Liver (tissue), 9 donors: ENCODE data around the gene TRAT1. TPM values are rescaled to one million over a fixed set of nuclear protein-coding genes. Genes with fewer than 3 reads are reported as not detected.

Source experiments
- DNase-seq: peaks from one replicate; pipeline ENCODE4 v3.0.0-alpha.2; 2017; ENCODE audit warnings: low spot score
- H3K27ac ChIP-seq, 2 donors: one replicate each; pipeline ENCODE4 v1.7.0; 2013; ENCODE audit warnings: inconsistent platforms in 2 of 2, low read length in 2 of 2, control low read depth in 1 of 2, low read depth in 1 of 2, mild to moderate bottlenecking in 1 of 2
- H3K27me3 ChIP-seq, 4 donors: one replicate each; pipeline versions ENCODE4 v1.6.1 to v1.7.0; 2013; ENCODE audit warnings: low read length in 3 of 4, inconsistent platforms in 1 of 4, mild to moderate bottlenecking in 1 of 4, moderate library complexity in 1 of 4; ENCODE audit not compliant: control insufficient read depth in 4 of 4, insufficient read depth in 4 of 4
- H3K36me3 ChIP-seq, 4 donors: one replicate each; pipeline versions ENCODE4 v1.6.1 to v1.7.0; 2013; ENCODE audit warnings: low read length in 3 of 4, mild to moderate bottlenecking in 3 of 4, low read depth in 1 of 4, moderate library complexity in 1 of 4; ENCODE audit not compliant: control insufficient read depth in 4 of 4, insufficient read depth in 3 of 4
- H3K4me1 ChIP-seq, 4 donors: one replicate each; pipeline versions ENCODE4 v1.6.1 to v1.7.0; 2013; ENCODE audit warnings: low read length in 3 of 4, mild to moderate bottlenecking in 3 of 4, moderate library complexity in 1 of 4; ENCODE audit not compliant: control insufficient read depth in 4 of 4, insufficient read depth in 4 of 4
- H3K4me3 ChIP-seq, 3 donors: one replicate each; pipeline versions ENCODE4 v1.6.1 to v1.7.0; 2013; ENCODE audit warnings: low read length in 3 of 3, control low read depth in 1 of 3, low read depth in 1 of 3, mild to moderate bottlenecking in 1 of 3
- H3K9ac ChIP-seq, 2 donors: one replicate each; pipeline ENCODE4 v1.7.0; 2013; ENCODE audit warnings: low read length in 2 of 2, mild to moderate bottlenecking in 2 of 2, moderate library complexity in 2 of 2, control low read depth in 1 of 2, low read depth in 1 of 2
- H3K9me3 ChIP-seq, 4 donors: one replicate each; pipeline versions ENCODE4 v1.6.1 to v1.7.0; 2013; ENCODE audit warnings: low read length in 3 of 4; ENCODE audit not compliant: control insufficient read depth in 4 of 4
- EGR1 ChIP-seq, 2 donors: IDR thresholded peaks; 2 replicates each; pipeline ENCODE4 v1.6.1; 2016 to 2018; ENCODE audit warnings: antibody characterized with exemption in 2 of 2, low read depth in 2 of 2
- FOXA1 ChIP-seq: IDR thresholded peaks from 2 replicates; pipeline ENCODE4 v1.6.1; 2016; ENCODE audit warnings: antibody characterized with exemption
- FOXA2 ChIP-seq: IDR thresholded peaks from 2 replicates; pipeline ENCODE4 v1.6.1; 2016; ENCODE audit warnings: antibody characterized with exemption
- GABPA ChIP-seq, 2 donors: IDR thresholded peaks in 1 of 2; conservative IDR thresholded peaks in 1 of 2; 2 replicates each; pipeline ENCODE4 v1.6.1; 2016; ENCODE audit warnings: antibody characterized with exemption in 2 of 2, mild to moderate bottlenecking in 1 of 2, moderate library complexity in 1 of 2
- HNF4A ChIP-seq, 2 donors: conservative IDR thresholded peaks; 2 replicates each; pipeline ENCODE4 v1.6.1; 2016; ENCODE audit warnings: antibody characterized with exemption in 2 of 2, mild to moderate bottlenecking in 2 of 2
- HNF4G ChIP-seq: IDR thresholded peaks from 2 replicates; pipeline ENCODE4 v1.6.1; 2016; ENCODE audit warnings: antibody characterized with exemption
- JUND ChIP-seq, 2 donors: IDR thresholded peaks; 2 replicates each; pipeline ENCODE4 v1.6.1; 2016; ENCODE audit warnings: antibody characterized with exemption in 2 of 2
- MAX ChIP-seq: IDR thresholded peaks from 2 replicates; pipeline ENCODE4 v1.6.1; 2016; ENCODE audit warnings: antibody characterized with exemption
- NR2F2 ChIP-seq: IDR thresholded peaks from 2 replicates; pipeline ENCODE4 v1.6.1; 2016; ENCODE audit warnings: antibody characterized with exemption
- RAD21 ChIP-seq, 2 donors: IDR thresholded peaks; 2 replicates each; pipeline ENCODE4 v1.6.1; 2016; ENCODE audit warnings: antibody characterized with exemption in 2 of 2, mild to moderate bottlenecking in 2 of 2
- RXRA ChIP-seq, 2 donors: IDR thresholded peaks; 2 replicates each; pipeline ENCODE4 v1.6.1; 2017 to 2018; ENCODE audit warnings: antibody characterized with exemption in 2 of 2, mild to moderate bottlenecking in 1 of 2
- SP1 ChIP-seq: IDR thresholded peaks from 2 replicates; pipeline ENCODE4 v1.6.1; 2018; ENCODE audit warnings: antibody characterized with exemption, mild to moderate bottlenecking
- TAF1 ChIP-seq: conservative IDR thresholded peaks from 2 replicates; pipeline ENCODE4 v1.6.1; 2016; ENCODE audit warnings: antibody characterized with exemption, mild to moderate bottlenecking
- YY1 ChIP-seq: IDR thresholded peaks from 2 replicates; pipeline ENCODE4 v1.6.1; 2016; ENCODE audit warnings: antibody characterized with exemption, mild to moderate bottlenecking
- WGBS: extraction: QIAGEN DNeasy Blood & Tissue Kit; methylation state at CpG from one replicate; pipeline ENCODE4 v1.1.7; 2013; 5-methylcytosine and 5-hydroxymethylcytosine counted together
- polyA plus RNA-seq, 2 donors: library from polyadenylated mRNA; stranded (reverse) in 1 of 2; unstranded in 1 of 2; fragments of 200-250 nt in 1 of 2; fragments of >200 nt in 1 of 2; fragmentation: Nextera tagmentation in 1 of 2; extraction: Ambion mirVana in 1 of 2; gene quantifications; one replicate each; pipeline versions ENCODE4 v1.2.1 to v1.2.3, GENCODE V29; 2013 to 2015
- total RNA-seq, 2 donors: library from RNA; depleted of rRNA; stranded (reverse); fragments of >200 nt; gene quantifications; one replicate each; pipeline ENCODE4 v1.2.3, GENCODE V29; 2014
- TF ChIP-seq, protein P1 (sequence below): fragments of 150-350 bp; IDR thresholded peaks from 2 replicates; pipeline ENCODE4 v1.5.1; 2017; ENCODE audit warnings: improper control_type of control experiment, low read depth, low read length; ENCODE audit not compliant: missing input control
- TF ChIP-seq, protein P2 (sequence below): IDR thresholded peaks from 2 replicates; pipeline ENCODE4 v1.6.1; 2016; ENCODE audit warnings: antibody characterized with exemption
- TF ChIP-seq, protein P3 (sequence below): IDR thresholded peaks from 2 replicates; pipeline ENCODE4 v1.6.1; 2016; ENCODE audit warnings: antibody characterized with exemption
- TF ChIP-seq, protein P4 (sequence below): IDR thresholded peaks from 2 replicates; pipeline ENCODE4 v1.6.1; 2016; ENCODE audit warnings: antibody characterized with exemption, mild to moderate bottlenecking
- donor health status: healthy.
- donor health status: healthy.
- donor health status: healthy.
- donor health status: healthy.
- donor health status: healthy.

The TRAT1 gene
- total and polyA plus RNA-seq, 4 donors = 0.06 to 0.67 (median 0.32) TPM

DNA sequence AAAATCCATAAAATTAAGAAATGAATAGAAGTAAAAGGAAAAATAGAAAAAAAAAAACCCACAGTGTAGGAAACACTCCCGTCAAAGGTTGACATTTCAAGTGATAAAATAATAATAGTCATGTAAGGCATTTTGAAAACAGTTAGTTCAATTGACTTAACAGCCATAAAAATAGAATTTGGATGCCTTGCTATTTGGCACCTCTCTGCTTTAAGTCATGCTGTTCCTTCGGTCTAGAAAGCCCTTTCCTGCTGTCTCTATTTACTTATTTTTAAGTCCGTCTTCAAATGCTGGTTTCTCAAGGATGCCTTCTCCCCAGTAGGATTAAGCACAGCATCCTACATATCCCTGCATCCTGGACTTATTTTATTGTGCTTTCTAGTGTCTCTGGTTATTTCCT is 43.1 kb upstream of the TRAT1 start:
- Histone ChIP-seq H3K27ac (no peak overlapping the region), H3K4me3 (no peak overlapping the region), H3K4me1 (no peaks in the 10 kb centered on the region), H3K9me3 (no peaks in the 10 kb centered on the region), H3K36me3 (no peaks in the 10 kb centered on the region), H3K9ac (no peak overlapping the region), H3K27me3 (no peaks in the 10 kb centered on the region)
- WGBS = 81% methylated on average over 3 of the region's 3 CpGs
- TF ChIP-seq EGR1 (IDR thresholded peaks at IDR 0.05; ENCODE audit: low read depth in 2 of 2) (no peak), NR2F2 (no peak), HNF4A (conservative IDR thresholded peaks at IDR 0.05) (no peak), FOXA1 (no peak), YY1 (no peak), RXRA (IDR thresholded peaks at IDR 0.05) (no peak), GABPA (IDR thresholded peaks at IDR 0.05 in 1 of 2, conservative IDR thresholded peaks at IDR 0.05 in 1 of 2) (no peak), MAX (no peak), JUND (IDR thresholded peaks at IDR 0.05) (no peak), RAD21 (IDR thresholded peaks at IDR 0.05) (no peak), SP1 (no peak), HNF4G (no peak), TAF1 (no peak), FOXA2 (no peak)
- TF ChIP-seq, protein P1, sequence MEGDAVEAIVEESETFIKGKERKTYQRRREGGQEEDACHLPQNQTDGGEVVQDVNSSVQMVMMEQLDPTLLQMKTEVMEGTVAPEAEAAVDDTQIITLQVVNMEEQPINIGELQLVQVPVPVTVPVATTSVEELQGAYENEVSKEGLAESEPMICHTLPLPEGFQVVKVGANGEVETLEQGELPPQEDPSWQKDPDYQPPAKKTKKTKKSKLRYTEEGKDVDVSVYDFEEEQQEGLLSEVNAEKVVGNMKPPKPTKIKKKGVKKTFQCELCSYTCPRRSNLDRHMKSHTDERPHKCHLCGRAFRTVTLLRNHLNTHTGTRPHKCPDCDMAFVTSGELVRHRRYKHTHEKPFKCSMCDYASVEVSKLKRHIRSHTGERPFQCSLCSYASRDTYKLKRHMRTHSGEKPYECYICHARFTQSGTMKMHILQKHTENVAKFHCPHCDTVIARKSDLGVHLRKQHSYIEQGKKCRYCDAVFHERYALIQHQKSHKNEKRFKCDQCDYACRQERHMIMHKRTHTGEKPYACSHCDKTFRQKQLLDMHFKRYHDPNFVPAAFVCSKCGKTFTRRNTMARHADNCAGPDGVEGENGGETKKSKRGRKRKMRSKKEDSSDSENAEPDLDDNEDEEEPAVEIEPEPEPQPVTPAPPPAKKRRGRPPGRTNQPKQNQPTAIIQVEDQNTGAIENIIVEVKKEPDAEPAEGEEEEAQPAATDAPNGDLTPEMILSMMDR = no peak
- TF ChIP-seq, protein P2, sequence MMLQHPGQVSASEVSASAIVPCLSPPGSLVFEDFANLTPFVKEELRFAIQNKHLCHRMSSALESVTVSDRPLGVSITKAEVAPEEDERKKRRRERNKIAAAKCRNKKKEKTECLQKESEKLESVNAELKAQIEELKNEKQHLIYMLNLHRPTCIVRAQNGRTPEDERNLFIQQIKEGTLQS = no peak
- TF ChIP-seq, protein P3, sequence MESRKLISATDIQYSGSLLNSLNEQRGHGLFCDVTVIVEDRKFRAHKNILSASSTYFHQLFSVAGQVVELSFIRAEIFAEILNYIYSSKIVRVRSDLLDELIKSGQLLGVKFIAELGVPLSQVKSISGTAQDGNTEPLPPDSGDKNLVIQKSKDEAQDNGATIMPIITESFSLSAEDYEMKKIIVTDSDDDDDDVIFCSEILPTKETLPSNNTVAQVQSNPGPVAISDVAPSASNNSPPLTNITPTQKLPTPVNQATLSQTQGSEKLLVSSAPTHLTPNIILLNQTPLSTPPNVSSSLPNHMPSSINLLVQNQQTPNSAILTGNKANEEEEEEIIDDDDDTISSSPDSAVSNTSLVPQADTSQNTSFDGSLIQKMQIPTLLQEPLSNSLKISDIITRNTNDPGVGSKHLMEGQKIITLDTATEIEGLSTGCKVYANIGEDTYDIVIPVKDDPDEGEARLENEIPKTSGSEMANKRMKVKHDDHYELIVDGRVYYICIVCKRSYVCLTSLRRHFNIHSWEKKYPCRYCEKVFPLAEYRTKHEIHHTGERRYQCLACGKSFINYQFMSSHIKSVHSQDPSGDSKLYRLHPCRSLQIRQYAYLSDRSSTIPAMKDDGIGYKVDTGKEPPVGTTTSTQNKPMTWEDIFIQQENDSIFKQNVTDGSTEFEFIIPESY = no peak
- TF ChIP-seq, protein P4, sequence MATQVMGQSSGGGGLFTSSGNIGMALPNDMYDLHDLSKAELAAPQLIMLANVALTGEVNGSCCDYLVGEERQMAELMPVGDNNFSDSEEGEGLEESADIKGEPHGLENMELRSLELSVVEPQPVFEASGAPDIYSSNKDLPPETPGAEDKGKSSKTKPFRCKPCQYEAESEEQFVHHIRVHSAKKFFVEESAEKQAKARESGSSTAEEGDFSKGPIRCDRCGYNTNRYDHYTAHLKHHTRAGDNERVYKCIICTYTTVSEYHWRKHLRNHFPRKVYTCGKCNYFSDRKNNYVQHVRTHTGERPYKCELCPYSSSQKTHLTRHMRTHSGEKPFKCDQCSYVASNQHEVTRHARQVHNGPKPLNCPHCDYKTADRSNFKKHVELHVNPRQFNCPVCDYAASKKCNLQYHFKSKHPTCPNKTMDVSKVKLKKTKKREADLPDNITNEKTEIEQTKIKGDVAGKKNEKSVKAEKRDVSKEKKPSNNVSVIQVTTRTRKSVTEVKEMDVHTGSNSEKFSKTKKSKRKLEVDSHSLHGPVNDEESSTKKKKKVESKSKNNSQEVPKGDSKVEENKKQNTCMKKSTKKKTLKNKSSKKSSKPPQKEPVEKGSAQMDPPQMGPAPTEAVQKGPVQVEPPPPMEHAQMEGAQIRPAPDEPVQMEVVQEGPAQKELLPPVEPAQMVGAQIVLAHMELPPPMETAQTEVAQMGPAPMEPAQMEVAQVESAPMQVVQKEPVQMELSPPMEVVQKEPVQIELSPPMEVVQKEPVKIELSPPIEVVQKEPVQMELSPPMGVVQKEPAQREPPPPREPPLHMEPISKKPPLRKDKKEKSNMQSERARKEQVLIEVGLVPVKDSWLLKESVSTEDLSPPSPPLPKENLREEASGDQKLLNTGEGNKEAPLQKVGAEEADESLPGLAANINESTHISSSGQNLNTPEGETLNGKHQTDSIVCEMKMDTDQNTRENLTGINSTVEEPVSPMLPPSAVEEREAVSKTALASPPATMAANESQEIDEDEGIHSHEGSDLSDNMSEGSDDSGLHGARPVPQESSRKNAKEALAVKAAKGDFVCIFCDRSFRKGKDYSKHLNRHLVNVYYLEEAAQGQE = no peak
- no peak for DNase-seq
